CD4-positive, CD25-positive, alpha-beta regulatory T cell (primary cell): ENCODE measurements around the gene FUZ. TPM values are rescaled to one million over a fixed set of nuclear protein-coding genes. Genes with fewer than 3 reads are reported as not detected.
"Not testable (repeated sequence)": the region's sequence is repeated elsewhere in the genome, so short reads cannot be mapped to it uniquely, and the experiment has no call there.

ENCODE experiments used
- ATAC-seq, 2 donors: fragments of 150-1000 bp; cut with Tn5 transposase; one replicate each; pipeline ENCODE4 v1.10.0; 2021; ENCODE audit warnings: low read depth in 2 of 2, moderate number of reproducible peaks in 2 of 2, moderate library complexity in 1 of 2
- DNase-seq, 3 donors: peaks; one replicate each; pipeline versions ENCODE4 v3.0.0 to v3.0.0-alpha.2; 2012 to 2022; ENCODE audit warnings: mixed read lengths in 1 of 3
- H3K27ac ChIP-seq: one replicate; pipeline ENCODE4 v1.7.0; 2013; ENCODE audit warnings: mild to moderate bottlenecking, low read length; ENCODE audit not compliant: insufficient read depth, poor library complexity, severe bottlenecking
- H3K27me3 ChIP-seq: one replicate; pipeline ENCODE4 v1.7.0; 2013; ENCODE audit warnings: low read length; ENCODE audit not compliant: control insufficient read depth, insufficient read depth
- H3K36me3 ChIP-seq: one replicate; pipeline ENCODE4 v1.7.0; 2013; ENCODE audit warnings: mild to moderate bottlenecking, low read length, moderate library complexity; ENCODE audit not compliant: control insufficient read depth, insufficient read depth
- H3K4me1 ChIP-seq: 2 replicates; pipeline ENCODE4 v1.7.0; 2013; ENCODE audit warnings: mild to moderate bottlenecking, low read length; ENCODE audit not compliant: insufficient read depth, control insufficient read depth, poor library complexity, severe bottlenecking
- H3K4me3 ChIP-seq: one replicate; pipeline ENCODE4 v1.7.0; 2013; ENCODE audit warnings: low read depth, mild to moderate bottlenecking, low read length, moderate library complexity
- H3K9me3 ChIP-seq, 2 experiments: 1 replicate in 1 of 2; 2 replicates in 1 of 2; pipeline ENCODE4 v1.7.0; 2013; ENCODE audit warnings: low read length in 2 of 2, mild to moderate bottlenecking in 1 of 2, moderate library complexity in 1 of 2; ENCODE audit not compliant: control insufficient read depth in 2 of 2
- H3K27ac Mint-ChIP-seq, 3 donors: one replicate each; pipeline ENCODE4 v1.8.0; 2020 to 2022; ENCODE audit warnings: mild to moderate bottlenecking in 3 of 3, mixed read lengths in 3 of 3, moderate library complexity in 2 of 3
- H3K27me3 Mint-ChIP-seq: one replicate; pipeline ENCODE4 v1.8.0; 2022; ENCODE audit warnings: mild to moderate bottlenecking, mixed read lengths
- H3K36me3 Mint-ChIP-seq: one replicate; pipeline ENCODE4 v1.8.0; 2020; ENCODE audit warnings: mixed read lengths
- H3K4me1 Mint-ChIP-seq, 4 donors: one replicate each; pipeline ENCODE4 v1.8.0; 2020 to 2022; ENCODE audit warnings: mixed read lengths in 4 of 4, mild to moderate bottlenecking in 1 of 4
- H3K4me3 Mint-ChIP-seq, 4 donors: one replicate each; pipeline ENCODE4 v1.8.0; 2020 to 2022; ENCODE audit warnings: mild to moderate bottlenecking in 4 of 4, mixed read lengths in 4 of 4, moderate library complexity in 3 of 4
- H3K9me3 Mint-ChIP-seq, 7 donors: one replicate each; pipeline ENCODE4 v1.8.0; 2020 to 2022; ENCODE audit warnings: mixed read lengths in 7 of 7, mild to moderate bottlenecking in 3 of 7, moderate library complexity in 2 of 7
- polyA plus RNA-seq, 4 donors: library from polyadenylated mRNA; unstranded; fragments of 300-500 nt; fragmentation: Illumina TruSeq; gene quantifications; one replicate each; pipeline ENCODE4 v1.2.3, GENCODE V29; 2021
- total RNA-seq: library from RNA; stranded (reverse); gene quantifications from one replicate; pipeline ENCODE4 v1.2.3, GENCODE V29; 2022

The FUZ gene
- total and polyA plus RNA-seq, 5 donors from 2014 or later: 4.0 to 15.8 (median 5.7) TPM

DNA sequence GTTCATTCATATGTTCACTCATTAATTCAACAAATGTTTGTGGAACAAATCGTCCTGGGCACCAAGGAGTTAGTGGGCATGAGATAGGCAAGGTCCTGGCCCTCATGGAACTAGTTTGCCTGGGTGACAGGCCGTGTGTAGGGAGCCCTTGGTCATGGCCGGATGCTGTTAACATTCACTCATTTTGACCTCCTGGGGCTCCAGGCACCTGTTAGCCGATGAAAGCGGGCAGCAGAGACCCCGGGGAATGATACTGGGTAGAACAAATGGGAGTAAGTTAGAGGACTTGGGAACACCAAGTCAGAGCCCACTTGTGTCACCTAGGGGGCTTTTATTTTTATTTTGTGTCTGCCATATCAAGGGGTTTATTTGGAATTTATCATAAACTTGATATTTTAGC is 11.6 kb upstream of the FUZ start:
- no peaks in the 10 kb centered on the region for H3K9me3 ChIP-seq
- Mint-ChIP-seq H3K4me3 (no peak overlapping the region), H3K27ac (no peak overlapping the region), H3K9me3 (no peaks in the 10 kb centered on the region), H3K4me1 (peaks cover 0 to 24% (median 11%) of the 10 kb centered on the region in 4 donors), H3K27me3 (no peaks in the 10 kb centered on the region), H3K36me3 (peaks cover 8% of the 10 kb centered on the region)
- DNase-seq: no peak
- H3K27me3 ChIP-seq: no peaks in the 10 kb centered on the region
- no peak for ATAC-seq
- peaks cover 37% of the 10 kb centered on the region for H3K36me3 ChIP-seq
- H3K27ac ChIP-seq: no peak overlapping the region
- H3K4me1 ChIP-seq: peaks cover under 1% of the 10 kb centered on the region
- no peak overlapping the region for H3K4me3 ChIP-seq

DNA sequence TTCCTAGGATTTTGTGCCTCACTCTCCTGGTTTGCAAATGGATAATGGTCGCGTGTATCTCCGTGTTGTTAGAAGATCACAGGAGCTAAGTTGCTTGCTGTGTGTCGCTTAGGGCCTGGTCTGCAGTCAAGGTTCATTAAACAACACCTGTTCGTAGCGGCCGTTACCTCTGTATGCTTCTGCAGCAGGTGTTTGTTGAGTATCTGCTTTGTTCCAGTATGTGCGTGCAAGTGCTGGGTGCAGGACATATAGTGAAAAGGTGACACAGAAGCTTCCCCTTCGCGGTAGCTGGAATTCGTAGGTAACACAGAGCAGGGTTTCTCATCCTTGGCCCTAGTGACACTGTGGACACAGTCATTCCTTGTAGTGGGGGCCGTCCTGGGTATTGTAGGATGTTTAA is 10.4 kb upstream of the FUZ start:
- Mint-ChIP-seq H3K9me3 (no peaks in the 10 kb centered on the region), H3K4me1 (peaks cover 0 to 34% (median 18%) of the 10 kb centered on the region in 4 donors), H3K4me3 (peak overlapping the region in 1 of 4 donors; percentile 63), H3K36me3 (peaks cover 8% of the 10 kb centered on the region), H3K27ac (no peak overlapping the region), H3K27me3 (no peaks in the 10 kb centered on the region)
- Histone ChIP-seq H3K9me3 (no peaks in the 10 kb centered on the region), H3K4me1 (peaks cover 12% of the 10 kb centered on the region), H3K36me3 (peaks cover 31% of the 10 kb centered on the region), H3K27ac (no peak overlapping the region), H3K27me3 (no peaks in the 10 kb centered on the region), H3K4me3 (no peak overlapping the region)
- no peak for ATAC-seq
- DNase-seq: no peak

DNA sequence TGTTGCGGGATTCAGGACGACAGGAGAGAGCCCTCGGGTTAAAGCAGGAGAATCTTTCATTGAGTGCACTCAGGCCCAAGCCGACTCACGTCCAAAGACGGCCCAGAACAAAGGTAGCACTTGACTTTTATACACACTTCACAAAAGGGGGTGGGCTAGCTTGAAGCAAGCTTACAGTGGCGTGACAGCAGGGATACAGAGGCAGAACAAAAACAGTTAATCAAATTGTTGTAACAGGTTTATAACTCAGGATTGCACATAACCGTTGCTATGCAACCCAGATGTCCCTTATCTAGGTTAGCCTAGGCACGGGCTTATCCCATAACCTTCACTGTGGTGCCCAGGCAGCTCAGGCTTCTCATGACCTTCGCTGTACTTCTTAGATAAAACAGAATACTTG is 7.0 kb upstream of the FUZ start:
- Mint-ChIP-seq H3K9me3 (no peaks in the 10 kb centered on the region), H3K36me3 (peaks cover 8% of the 10 kb centered on the region), H3K4me3 (peak overlapping the region in 3 of 4 donors; percentile 13 to 90 (median 60)), H3K4me1 (peaks cover 3 to 42% (median 19%) of the 10 kb centered on the region in 4 donors), H3K27ac (peak overlapping the region in 1 of 3 donors; percentile 31), H3K27me3 (no peaks in the 10 kb centered on the region)
- DNase-seq (no peak), ATAC-seq (no peak)
- H3K4me1 ChIP-seq: peaks cover 20% of the 10 kb centered on the region
- no peak overlapping the region for H3K27ac ChIP-seq
- H3K9me3 ChIP-seq: no peaks in the 10 kb centered on the region
- peaks cover 18% of the 10 kb centered on the region for H3K36me3 ChIP-seq
- H3K4me3 ChIP-seq: no peak overlapping the region
- H3K27me3 ChIP-seq: no peaks in the 10 kb centered on the region

DNA sequence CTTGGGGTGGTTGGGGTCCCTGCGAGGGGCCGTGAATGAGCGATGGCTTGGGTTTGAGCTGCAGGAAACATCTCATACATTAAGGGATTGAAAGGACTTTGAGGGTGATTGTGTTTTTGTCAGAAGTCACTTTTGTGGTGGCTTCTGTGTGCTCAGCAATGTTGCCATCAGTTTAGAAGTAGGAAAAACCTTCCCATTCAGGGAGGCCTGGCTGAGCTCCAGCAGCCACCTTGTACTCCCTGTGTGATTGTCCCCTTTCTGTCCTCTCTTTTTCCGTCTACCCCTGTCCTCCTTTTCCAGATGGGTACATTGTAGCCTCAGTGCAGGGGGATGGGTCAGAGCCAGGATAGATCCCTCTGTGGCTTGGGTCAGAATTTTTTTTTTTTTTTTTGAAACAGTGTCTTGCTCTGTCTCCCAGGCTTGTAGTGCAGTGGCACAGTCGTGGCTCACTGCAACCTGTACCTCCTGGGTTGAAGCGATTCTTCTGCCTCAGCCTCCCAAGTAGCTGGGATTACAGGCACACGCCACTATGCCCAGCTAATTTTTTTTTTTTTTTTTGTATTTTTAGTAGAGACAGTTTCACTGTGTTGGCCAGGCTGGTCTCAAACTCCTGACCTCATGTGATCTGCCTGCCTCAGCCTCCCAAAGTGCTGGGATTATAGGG is 6.5 kb upstream of the FUZ start:
- peaks cover 18% of the 10 kb centered on the region for H3K36me3 ChIP-seq
- not testable (repeated sequence) for H3K9me3 Mint-ChIP-seq, H3K27me3 Mint-ChIP-seq, H3K36me3 Mint-ChIP-seq, H3K9me3 ChIP-seq, ATAC-seq, DNase-seq, H3K27ac ChIP-seq, H3K27me3 ChIP-seq
- H3K4me3 Mint-ChIP-seq: peak overlapping the region; percentile 90 to 99 (median 98)
- peaks cover 20% of the 10 kb centered on the region for H3K4me1 ChIP-seq
- H3K4me1 Mint-ChIP-seq: peaks cover 3 to 42% (median 20%) of the 10 kb centered on the region in 4 donors
- H3K4me3 ChIP-seq: peak overlapping the region; percentile 44
- H3K27ac Mint-ChIP-seq: peak overlapping the region in 2 of 3 donors; percentile 71 to 87

DNA sequence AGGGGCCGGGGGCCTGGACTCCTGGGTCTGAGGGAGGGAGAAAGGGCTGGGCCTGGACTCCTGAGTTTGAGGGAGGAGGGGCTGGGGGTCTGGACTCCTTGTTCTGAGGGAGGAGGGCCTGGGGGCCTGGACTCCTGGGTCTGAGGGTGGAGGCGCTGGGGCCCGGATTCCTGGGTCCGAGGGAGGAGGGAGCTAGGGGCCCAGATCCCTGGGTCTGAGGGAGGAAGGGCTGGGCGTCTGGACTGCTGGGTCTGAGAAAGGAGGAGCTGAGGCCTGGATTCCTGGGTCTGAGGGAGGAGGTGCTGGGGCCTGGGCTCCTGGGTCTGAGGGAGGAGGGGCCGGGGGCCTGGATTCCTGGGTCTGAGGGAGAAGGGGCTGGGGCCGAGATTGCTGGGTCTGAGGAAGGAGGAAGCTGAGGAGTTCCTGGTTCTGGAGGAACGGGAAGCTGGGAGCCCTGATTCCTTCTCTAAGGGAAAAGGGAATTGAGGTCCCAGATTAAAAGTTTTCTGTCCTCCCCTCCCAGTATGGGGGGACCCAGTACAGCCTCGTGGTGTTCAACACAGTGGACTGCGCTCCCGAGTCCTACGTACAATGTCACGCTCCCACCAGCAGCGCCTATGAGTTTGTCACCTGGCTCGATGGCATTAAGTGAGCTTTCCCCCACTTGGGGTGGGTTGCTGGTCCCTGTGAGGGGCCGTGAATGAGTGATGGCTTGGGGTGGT is 5.7 kb upstream of the FUZ start:
- peak overlapping the region; percentile 89 for H3K4me3 ChIP-seq
- Mint-ChIP-seq H3K4me1 (peaks cover 6 to 47% (median 24%) of the 10 kb centered on the region in 4 donors), H3K27ac (peak overlapping the region; percentile 63 to 100 (median 100)), H3K36me3 (peaks cover 8% of the 10 kb centered on the region), H3K9me3 (no peaks in the 10 kb centered on the region), H3K4me3 (peak overlapping the region; percentile 90 to 99 (median 98)), H3K27me3 (no peaks in the 10 kb centered on the region)
- H3K9me3 ChIP-seq: no peaks in the 10 kb centered on the region
- no peaks in the 10 kb centered on the region for H3K27me3 ChIP-seq
- H3K27ac ChIP-seq: peak overlapping the region; percentile 98
- H3K36me3 ChIP-seq: peaks cover 14% of the 10 kb centered on the region
- no peak for ATAC-seq
- no peak for DNase-seq
- H3K4me1 ChIP-seq: peaks cover 24% of the 10 kb centered on the region

DNA sequence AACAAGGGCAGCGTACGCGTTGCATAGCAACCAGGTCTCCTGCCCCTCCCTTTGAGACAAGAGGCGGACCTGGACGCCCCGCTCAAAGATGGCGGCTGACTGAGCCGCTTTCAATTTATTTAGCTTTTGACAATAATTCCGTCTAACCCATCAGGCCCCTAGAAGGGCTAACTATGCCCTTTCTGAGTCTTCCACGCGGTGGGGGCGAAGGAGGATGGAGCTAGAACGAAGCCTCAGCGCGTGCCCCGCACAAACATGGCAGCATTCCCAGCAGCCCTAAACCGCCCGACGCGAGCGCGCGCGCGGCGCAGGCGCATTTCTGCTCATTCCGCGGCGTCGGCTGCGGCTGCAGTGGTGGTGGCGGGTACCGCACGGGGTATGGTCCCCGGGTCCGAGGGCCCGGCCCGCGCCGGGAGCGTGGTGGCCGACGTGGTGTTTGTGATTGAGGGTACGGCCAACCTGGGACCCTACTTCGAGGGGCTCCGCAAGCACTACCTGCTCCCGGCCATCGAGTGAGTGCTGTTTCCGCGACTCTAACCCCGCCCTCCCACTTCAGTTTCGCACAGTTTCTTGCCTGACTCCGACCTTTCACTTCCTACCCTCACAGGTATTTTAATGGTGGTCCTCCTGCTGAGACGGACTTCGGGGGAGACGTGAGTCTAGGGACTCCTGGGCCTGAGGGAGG is 5.0 kb upstream of the FUZ start, which contains the start of gene MED25:
TSS of gene MED25 (plus strand) at position 326 of the 685 bp plus-strand sequence. CDS start at position 379, 53 bp downstream.
- Mint-ChIP-seq H3K4me3 (peak within 1 kb of the TSS; percentile 90 to 99 (median 98)), H3K4me1 (peaks cover 11 to 48% (median 24%) of the 10 kb centered on the region in 4 donors), H3K27me3 (no peaks in the 10 kb centered on the region), H3K27ac (peak within 1 kb of the TSS; percentile 94 to 100 (median 100)), H3K9me3 (no peaks in the 10 kb centered on the region), H3K36me3 (peaks cover 2% of the 10 kb centered on the region)
- Histone ChIP-seq H3K9me3 (no peaks in the 10 kb centered on the region), H3K27ac (peak within 1 kb of the TSS; percentile 98), H3K4me1 (peaks cover 29% of the 10 kb centered on the region), H3K4me3 (peak within 1 kb of the TSS; percentile 89), H3K27me3 (no peaks in the 10 kb centered on the region), H3K36me3 (peaks cover 7% of the 10 kb centered on the region)
- ATAC-seq: peak; percentile 66 to 68
- peak; percentile 82 to 95 (median 92) for DNase-seq

DNA sequence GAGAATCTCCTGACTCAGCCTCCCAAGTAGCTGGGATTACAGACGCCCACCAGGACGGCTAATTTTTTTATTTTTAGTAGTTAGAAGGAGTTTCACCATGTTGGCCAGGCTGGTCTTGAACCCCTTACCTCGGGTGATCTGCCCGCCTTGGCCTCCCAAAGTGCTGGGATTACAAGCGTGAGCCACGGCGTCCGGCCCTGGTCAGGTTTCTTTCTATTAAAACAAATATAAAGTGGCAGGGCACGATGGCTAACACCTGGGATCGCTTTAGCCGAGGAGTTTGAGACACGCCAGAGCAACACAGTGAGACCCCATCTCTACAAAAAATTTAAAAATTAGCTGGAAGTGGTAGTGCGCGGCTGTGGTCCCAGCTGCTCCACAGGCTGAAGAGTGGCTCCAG is 3.5 kb upstream of the FUZ start:
- Histone ChIP-seq H3K4me1 (peaks cover 39% of the 10 kb centered on the region), H3K9me3 (no peaks in the 10 kb centered on the region), H3K4me3 (no peak overlapping the region), H3K27me3 (no peaks in the 10 kb centered on the region), H3K36me3 (peaks cover 4% of the 10 kb centered on the region), H3K27ac (peak overlapping the region; percentile 98)
- DNase-seq (no peak), ATAC-seq (no peak)
- no peaks in the 10 kb centered on the region for H3K36me3 Mint-ChIP-seq
- H3K4me3 Mint-ChIP-seq: peak overlapping the region in 1 of 4 donors; percentile 90
- H3K9me3 Mint-ChIP-seq: no peaks in the 10 kb centered on the region
- peaks cover 11 to 61% (median 30%) of the 10 kb centered on the region in 4 donors for H3K4me1 Mint-ChIP-seq
- H3K27ac Mint-ChIP-seq: peak overlapping the region in 1 of 3 donors; percentile 100
- H3K27me3 Mint-ChIP-seq: no peaks in the 10 kb centered on the region
